B cell (primary cell): ENCODE results near the gene SMG1. TPM values are rescaled to one million over a fixed set of nuclear protein-coding genes. Genes with fewer than 3 reads are reported as not detected.

Experiments
- ATAC-seq: fragments of 200-7000 bp; cut with Tn5 transposase; one replicate; pipeline ENCODE4 v1.10.0; 2021; ENCODE audit warnings: low read depth, mild to moderate bottlenecking, moderate number of reproducible peaks, moderate library complexity
- CTCF ChIA-PET: fragments of 350-600 bp; sonication (Branson Sonifier 250); formaldehyde crosslinking; loops from one replicate; lab custom pipeline; 2021; ENCODE audit warnings: antibody characterized with exemption, inconsistent platforms; lab: Charles Lee
- POLR2A ChIA-PET: fragments of 350-600 bp; sonication (Branson Sonifier 250); formaldehyde crosslinking; loops from one replicate; lab custom pipeline; 2021; ENCODE audit warnings: antibody characterized with exemption; lab: Charles Lee
- DNase-seq: peaks from one replicate; pipeline ENCODE4 v3.0.0; 2013
- H2AFZ ChIP-seq: 2 replicates; pipeline ENCODE4 v1.6.1; 2012; ENCODE audit warnings: mild to moderate bottlenecking, low read depth, low read length; ENCODE audit not compliant: insufficient read depth, poor library complexity, severe bottlenecking
- H3K27ac ChIP-seq, 2 donors: 1 replicate in 1 of 2; 2 replicates in 1 of 2; pipeline ENCODE4 v1.5.1; 2012 to 2013; ENCODE audit warnings: low read length in 2 of 2, mild to moderate bottlenecking in 2 of 2, moderate library complexity in 1 of 2
- H3K27me3 ChIP-seq, 4 experiments: fragments of 200-600 bp in 1 of 4; sonication (generic) in 1 of 4; replicated peaks in 1 of 4; 1 replicate in 2 of 4; 2 replicates in 2 of 4; pipeline versions ENCODE4 v1.6.1 to v1.7.0; 2013 to 2016; ENCODE audit warnings: low read length in 3 of 4, mild to moderate bottlenecking in 2 of 4, mixed read lengths in 1 of 4, moderate library complexity in 1 of 4; ENCODE audit not compliant: insufficient read depth in 4 of 4, control insufficient read depth in 3 of 4; ENCODE audit errors: control extremely low read depth in 1 of 4
- H3K36me3 ChIP-seq, 2 experiments: replicated peaks in 1 of 2; 1 replicate in 1 of 2; 2 replicates in 1 of 2; pipeline versions ENCODE4 v1.6.1 to v1.7.1; 2013; ENCODE audit warnings: low read length in 1 of 2; ENCODE audit not compliant: insufficient read depth in 2 of 2, control insufficient read depth in 1 of 2; ENCODE audit errors: control extremely low read depth in 1 of 2, extremely low read depth in 1 of 2
- H3K4me1 ChIP-seq, 2 donors: fragments of 200-600 bp in 1 of 2; sonication (generic) in 1 of 2; 1 replicate in 1 of 2; 2 replicates in 1 of 2; pipeline versions ENCODE4 v1.5.1 to v1.6.1; 2013 to 2017; ENCODE audit warnings: low read length in 2 of 2; ENCODE audit not compliant: control insufficient read depth in 2 of 2, insufficient read depth in 2 of 2
- H3K4me2 ChIP-seq: replicated peaks from 2 replicates; pipeline ENCODE3; 2012; ENCODE audit warnings: mild to moderate bottlenecking, low read depth, low read length; ENCODE audit not compliant: poor library complexity, severe bottlenecking
- H3K4me3 ChIP-seq, 5 experiments: fragments of 200-600 bp in 1 of 5; sonication (generic) in 1 of 5; 1 replicate in 3 of 5; 2 replicates in 2 of 5; pipeline versions ENCODE4 v1.5.1 to v1.7.0; 2011 to 2016; ENCODE audit warnings: low read length in 4 of 5, mild to moderate bottlenecking in 4 of 5, low read depth in 2 of 5, control low read depth in 1 of 5, moderate library complexity in 1 of 5; ENCODE audit not compliant: insufficient read depth in 1 of 5; ENCODE audit errors: control extremely low read depth in 1 of 5, extremely low read depth in 1 of 5
- H3K79me2 ChIP-seq: fragments of 200-600 bp; sonication (generic); one replicate; pipeline ENCODE4 v1.6.0; 2016; ENCODE audit warnings: low read length; ENCODE audit not compliant: control insufficient read depth, insufficient read depth
- H3K9ac ChIP-seq: fragments of 200-600 bp; sonication (generic); 2 replicates; pipeline ENCODE4 v1.6.1; 2017; ENCODE audit warnings: mild to moderate bottlenecking, low read length, moderate library complexity
- H3K9me3 ChIP-seq, 3 donors: one replicate each; pipeline versions ENCODE4 v1.6.1 to v1.7.1; 2013; ENCODE audit warnings: low read length in 2 of 3; ENCODE audit not compliant: control insufficient read depth in 2 of 3, insufficient read depth in 1 of 3; ENCODE audit errors: control extremely low read depth in 1 of 3
- H4K20me1 ChIP-seq: 2 replicates; pipeline ENCODE4 v1.6.0; 2012; ENCODE audit warnings: mild to moderate bottlenecking, low read length; ENCODE audit not compliant: insufficient read depth, control insufficient read depth, poor library complexity, severe bottlenecking
- H3K27ac Mint-ChIP-seq: one replicate; pipeline ENCODE4 v1.8.0; 2021; ENCODE audit warnings: mixed read lengths
- H3K27me3 Mint-ChIP-seq: one replicate; pipeline ENCODE4 v1.8.0; 2021; ENCODE audit warnings: mixed read lengths
- H3K4me1 Mint-ChIP-seq: one replicate; pipeline ENCODE4 v1.8.0; 2021; ENCODE audit warnings: mixed read lengths
- H3K4me3 Mint-ChIP-seq: one replicate; pipeline ENCODE4 v1.8.0; 2021; ENCODE audit warnings: mixed read lengths
- H3K9me3 Mint-ChIP-seq: one replicate; pipeline ENCODE4 v1.8.0; 2022; ENCODE audit warnings: mixed read lengths; ENCODE audit not compliant: insufficient read depth
- EZH2 ChIP-seq: IDR thresholded peaks from 2 replicates; pipeline ENCODE4 v1.6.1; 2012; ENCODE audit warnings: borderline replicate concordance, low read depth, mild to moderate bottlenecking, moderate library complexity, low read length; ENCODE audit not compliant: insufficient read depth, poor library complexity, severe bottlenecking
- WGBS: methylation state at CpG from one replicate; pipeline ENCODE4 v1.1.5; 2013; ENCODE audit warnings: missing lambda C conversion rate; ENCODE audit not compliant: insufficient coverage; 5-methylcytosine and 5-hydroxymethylcytosine counted together
- intact Hi-C: fragments of 100-400 bp; cut with micrococcal nuclease; formaldehyde crosslinking; loops from one replicate; pipeline ENCODE4 v1.10.0; 2022
- polyA plus RNA-seq: library from polyadenylated mRNA; depleted of rRNA; stranded (reverse); fragments of >200 nt; gene quantifications from 2 replicates; pipeline ENCODE4 v1.2.3, GENCODE V29; 2012
- total RNA-seq, 2 donors: library from RNA; stranded (reverse); fragments of 120-200 nt in 1 of 2; gene quantifications; 1 replicate in 1 of 2; 2 replicates in 1 of 2; pipeline versions ENCODE4 v1.2.3 to v1.2.4, GENCODE V29; 2013 to 2022
- TF ChIP-seq, protein P1 (sequence below): fragments of 200-600 bp; IDR thresholded peaks from one replicate; pipeline ENCODE4 v1.8.0; 2022; ENCODE audit warnings: antibody characterized with exemption, mild to moderate bottlenecking

The SMG1 gene
- total and polyA plus RNA-seq, 2 donors (not counting 1 experiment from before 2014, with no cell fraction given): 23.2 to 256 TPM

GRCh38 chr16:18966791-18967190 lies 40.6 kb upstream of the SMG1 start:
- H3K4me2 ChIP-seq: no peak overlapping the region
- H3K4me3 Mint-ChIP-seq: no peak overlapping the region
- no peaks in the 10 kb centered on the region for H3K9me3 ChIP-seq
- H3K27ac ChIP-seq: no peak overlapping the region
- peaks cover 4 to 5% of the 10 kb centered on the region in 2 donors for H3K4me1 ChIP-seq
- CTCF ChIA-PET: interaction anchor here (1.0 to 1.4 kb wide), 2 partner anchors 9 to 11 kb away, joined by 3 read pairs; no protein-coding TSS in a partner anchor
- H3K4me1 Mint-ChIP-seq: peaks cover 3% of the 10 kb centered on the region
- POLR2A ChIA-PET: no interaction called here
- no peak overlapping the region for H2AFZ ChIP-seq
- intact Hi-C loops: loop anchor here (5.0 kb wide), 1 partner anchor 39 kb away; the partner anchor contains the start of gene SMG1
- H3K27me3 ChIP-seq: peaks cover 0 to 3% (median 0%) of the 10 kb centered on the region in 4 experiments
- DNase-seq (no peak), ATAC-seq (no peak)
- no peak overlapping the region for H3K9ac ChIP-seq
- no peaks in the 10 kb centered on the region for H3K36me3 ChIP-seq
- H4K20me1 ChIP-seq: no peaks in the 10 kb centered on the region
- peaks cover 3% of the 10 kb centered on the region for H3K27me3 Mint-ChIP-seq
- 96% methylated on average over 5 of the region's 5 CpGs for WGBS
- H3K27ac Mint-ChIP-seq: no peak overlapping the region
- H3K9me3 Mint-ChIP-seq: no peaks in the 10 kb centered on the region
- TF ChIP-seq, protein P1, sequence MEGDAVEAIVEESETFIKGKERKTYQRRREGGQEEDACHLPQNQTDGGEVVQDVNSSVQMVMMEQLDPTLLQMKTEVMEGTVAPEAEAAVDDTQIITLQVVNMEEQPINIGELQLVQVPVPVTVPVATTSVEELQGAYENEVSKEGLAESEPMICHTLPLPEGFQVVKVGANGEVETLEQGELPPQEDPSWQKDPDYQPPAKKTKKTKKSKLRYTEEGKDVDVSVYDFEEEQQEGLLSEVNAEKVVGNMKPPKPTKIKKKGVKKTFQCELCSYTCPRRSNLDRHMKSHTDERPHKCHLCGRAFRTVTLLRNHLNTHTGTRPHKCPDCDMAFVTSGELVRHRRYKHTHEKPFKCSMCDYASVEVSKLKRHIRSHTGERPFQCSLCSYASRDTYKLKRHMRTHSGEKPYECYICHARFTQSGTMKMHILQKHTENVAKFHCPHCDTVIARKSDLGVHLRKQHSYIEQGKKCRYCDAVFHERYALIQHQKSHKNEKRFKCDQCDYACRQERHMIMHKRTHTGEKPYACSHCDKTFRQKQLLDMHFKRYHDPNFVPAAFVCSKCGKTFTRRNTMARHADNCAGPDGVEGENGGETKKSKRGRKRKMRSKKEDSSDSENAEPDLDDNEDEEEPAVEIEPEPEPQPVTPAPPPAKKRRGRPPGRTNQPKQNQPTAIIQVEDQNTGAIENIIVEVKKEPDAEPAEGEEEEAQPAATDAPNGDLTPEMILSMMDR: no peak
- no peak for TF ChIP-seq EZH2
- H3K4me3 ChIP-seq: no peak overlapping the region
- no peaks in the 10 kb centered on the region for H3K79me2 ChIP-seq

DNA sequence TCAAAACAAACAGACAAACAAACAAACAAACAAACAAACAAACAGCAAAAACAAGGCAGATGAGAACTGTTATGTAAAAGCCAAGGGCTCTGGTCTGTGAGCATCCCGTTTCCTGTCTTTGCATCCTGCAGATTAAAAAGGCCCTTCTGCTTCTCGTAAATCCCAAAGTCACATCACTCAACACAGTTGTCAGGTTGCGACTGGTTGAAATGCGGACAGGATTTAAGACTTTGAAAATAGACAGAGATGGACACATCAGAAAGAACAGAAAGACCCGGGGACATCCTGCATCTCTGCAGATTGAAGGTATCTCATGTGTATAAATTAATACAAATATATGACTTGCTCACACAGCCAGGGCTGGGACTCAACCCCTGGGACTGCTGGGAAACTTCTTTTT lies 39.3 kb upstream of the SMG1 start:
- ATAC-seq (no peak), DNase-seq (no peak)
- no peak overlapping the region for H2AFZ ChIP-seq
- Mint-ChIP-seq H3K4me3 (no peak overlapping the region), H3K27ac (no peak overlapping the region), H3K9me3 (no peaks in the 10 kb centered on the region), H3K4me1 (peaks cover 3% of the 10 kb centered on the region), H3K27me3 (peaks cover 3% of the 10 kb centered on the region)
- H3K4me1 ChIP-seq: peaks cover 4 to 5% of the 10 kb centered on the region in 2 donors
- H3K9me3 ChIP-seq: no peaks in the 10 kb centered on the region
- no peaks in the 10 kb centered on the region for H3K36me3 ChIP-seq
- no peak overlapping the region for H3K4me2 ChIP-seq
- no CpG with 5 or more reads among the region's 5 CpGs for WGBS
- H3K9ac ChIP-seq: no peak overlapping the region
- H4K20me1 ChIP-seq: no peaks in the 10 kb centered on the region
- H3K4me3 ChIP-seq: no peak overlapping the region
- no peak overlapping the region for H3K27ac ChIP-seq
- TF ChIP-seq, protein P1: no peak
- TF ChIP-seq EZH2: no peak
- intact Hi-C loops: loop anchor here (5.0 kb wide), 1 partner anchor 38 kb away; the partner anchor contains the start of gene SMG1
- no peaks in the 10 kb centered on the region for H3K79me2 ChIP-seq
- ChIA-PET CTCF (interaction anchor here (0.7 to 1.3 kb wide), 2 partner anchors 9 to 233 kb away, joined by 3 to 5 read pairs; no protein-coding TSS in a partner anchor), POLR2A (no interaction called here)
- no peaks in the 10 kb centered on the region for H3K27me3 ChIP-seq
